Astrocyte (in vitro differentiated cells and primary cell): ENCODE data around the gene KCNQ1.

Source experiments
- CTCF ChIP-seq: IDR thresholded peaks from 2 replicates; pipeline ENCODE4 v1.5.1; 2011; ENCODE audit warnings: low read depth, mild to moderate bottlenecking, inconsistent platforms, low read length, moderate library complexity; ENCODE audit not compliant: insufficient read depth
- EZH2 ChIP-seq: IDR thresholded peaks from 2 replicates; pipeline ENCODE4 v1.6.1; 2012; ENCODE audit warnings: mild to moderate bottlenecking, low read length, inconsistent platforms; ENCODE audit not compliant: insufficient read depth

- TF ChIP-seq CTCF (no peak), EZH2 (no peak)
These were observed 448.2 kb downstream of the KCNQ1 start for GRCh38 chr11:2892967-2893528.
